Upper lobe of left lung (tissue), 4 donors: ENCODE measurements around the gene LRRC7.

Experiments
- POLR2A ChIP-seq, 4 donors: fragments of 450-650 bp; IDR thresholded peaks; one replicate each; pipeline ENCODE4 v1.5.1; 2016 to 2017; ENCODE audit warnings: antibody characterized with exemption in 4 of 4, mild to moderate bottlenecking in 2 of 4
- POLR2AphosphoS5 ChIP-seq, 2 donors: sonication (generic); formaldehyde crosslinking; IDR thresholded peaks; one replicate each; pipeline ENCODE4 v1.5.1; 2017; ENCODE audit warnings: antibody characterized with exemption in 2 of 2
- TF ChIP-seq, protein P1 (sequence below), 6 experiments: fragments of 450-650 bp in 4 of 6; fragments of 200-600 bp in 2 of 6; sonication (generic) in 2 of 6; IDR thresholded peaks; one replicate each; pipeline ENCODE4 v1.5.1; 2016 to 2019; ENCODE audit warnings: antibody characterized with exemption in 6 of 6

- TF ChIP-seq POLR2AphosphoS5 (IDR thresholded peaks at IDR 0.05) (no peak), POLR2A (IDR thresholded peaks at IDR 0.05) (no peak)
- TF ChIP-seq, protein P1, sequence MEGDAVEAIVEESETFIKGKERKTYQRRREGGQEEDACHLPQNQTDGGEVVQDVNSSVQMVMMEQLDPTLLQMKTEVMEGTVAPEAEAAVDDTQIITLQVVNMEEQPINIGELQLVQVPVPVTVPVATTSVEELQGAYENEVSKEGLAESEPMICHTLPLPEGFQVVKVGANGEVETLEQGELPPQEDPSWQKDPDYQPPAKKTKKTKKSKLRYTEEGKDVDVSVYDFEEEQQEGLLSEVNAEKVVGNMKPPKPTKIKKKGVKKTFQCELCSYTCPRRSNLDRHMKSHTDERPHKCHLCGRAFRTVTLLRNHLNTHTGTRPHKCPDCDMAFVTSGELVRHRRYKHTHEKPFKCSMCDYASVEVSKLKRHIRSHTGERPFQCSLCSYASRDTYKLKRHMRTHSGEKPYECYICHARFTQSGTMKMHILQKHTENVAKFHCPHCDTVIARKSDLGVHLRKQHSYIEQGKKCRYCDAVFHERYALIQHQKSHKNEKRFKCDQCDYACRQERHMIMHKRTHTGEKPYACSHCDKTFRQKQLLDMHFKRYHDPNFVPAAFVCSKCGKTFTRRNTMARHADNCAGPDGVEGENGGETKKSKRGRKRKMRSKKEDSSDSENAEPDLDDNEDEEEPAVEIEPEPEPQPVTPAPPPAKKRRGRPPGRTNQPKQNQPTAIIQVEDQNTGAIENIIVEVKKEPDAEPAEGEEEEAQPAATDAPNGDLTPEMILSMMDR (IDR thresholded peaks at IDR 0.05), result no peak
Measured at GRCh38 chr1:70101774-70102173, 534.1 kb downstream of the LRRC7 start.
